Nephron (organoid): Measurements from ENCODE around the gene XPO6.

Source experiments
- H3K27ac Mint-ChIP-seq, 3 experiments: 2 replicates each; pipeline ENCODE4 v1.8.0; 2020; ENCODE audit warnings: mixed read lengths in 3 of 3, mild to moderate bottlenecking in 2 of 3, moderate library complexity in 1 of 3
- H3K27me3 Mint-ChIP-seq: 2 replicates; pipeline ENCODE4 v1.8.0; 2021; ENCODE audit warnings: low read depth, mild to moderate bottlenecking, moderate library complexity, mixed read lengths
- H3K36me3 Mint-ChIP-seq: 2 replicates; pipeline ENCODE4 v1.8.0; 2020; ENCODE audit warnings: low read depth, mixed read lengths
- H3K4me1 Mint-ChIP-seq: 2 replicates; pipeline ENCODE4 v1.8.0; 2020; ENCODE audit warnings: mixed read lengths
- H3K4me3 Mint-ChIP-seq, 3 experiments: 2 replicates each; pipeline ENCODE4 v1.8.0; 2020; ENCODE audit warnings: mild to moderate bottlenecking in 3 of 3, mixed read lengths in 3 of 3, moderate library complexity in 2 of 3
- H3K9me3 Mint-ChIP-seq: 2 replicates; pipeline ENCODE4 v1.8.0; 2020; ENCODE audit warnings: mixed read lengths
- TF ChIP-seq, protein P1 (sequence below), 3 experiments: fragments of 200-600 bp; sonication (generic); IDR thresholded peaks; one replicate each; pipeline ENCODE4 v1.5.0; 2021; ENCODE audit warnings: antibody characterized with exemption in 3 of 3; ENCODE audit not compliant: unreplicated experiment in 3 of 3

Gene XPO6

DNA sequence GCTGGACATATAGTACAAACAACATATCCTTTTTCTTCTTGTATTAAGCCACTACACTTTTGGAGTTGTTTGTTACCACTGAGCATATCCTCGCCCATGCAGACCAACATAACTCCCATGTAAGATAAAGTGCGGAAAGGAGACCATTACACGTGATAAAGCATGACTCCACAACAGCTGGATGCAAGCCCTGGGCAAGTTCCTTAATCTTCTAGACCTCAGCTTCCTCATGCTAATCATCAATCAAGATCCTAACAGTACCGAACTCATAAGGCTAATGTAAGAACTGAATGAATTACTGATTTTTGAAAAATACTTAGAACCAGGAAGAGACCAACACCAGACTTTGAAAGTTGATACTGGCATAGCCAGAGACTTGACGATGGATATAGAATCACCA is 101.3 kb downstream of the XPO6 start:
- no peak overlapping the region for H3K27ac Mint-ChIP-seq
- no peaks in the 10 kb centered on the region for H3K27me3 Mint-ChIP-seq
- H3K4me3 Mint-ChIP-seq: no peak overlapping the region
- TF ChIP-seq, protein P1, sequence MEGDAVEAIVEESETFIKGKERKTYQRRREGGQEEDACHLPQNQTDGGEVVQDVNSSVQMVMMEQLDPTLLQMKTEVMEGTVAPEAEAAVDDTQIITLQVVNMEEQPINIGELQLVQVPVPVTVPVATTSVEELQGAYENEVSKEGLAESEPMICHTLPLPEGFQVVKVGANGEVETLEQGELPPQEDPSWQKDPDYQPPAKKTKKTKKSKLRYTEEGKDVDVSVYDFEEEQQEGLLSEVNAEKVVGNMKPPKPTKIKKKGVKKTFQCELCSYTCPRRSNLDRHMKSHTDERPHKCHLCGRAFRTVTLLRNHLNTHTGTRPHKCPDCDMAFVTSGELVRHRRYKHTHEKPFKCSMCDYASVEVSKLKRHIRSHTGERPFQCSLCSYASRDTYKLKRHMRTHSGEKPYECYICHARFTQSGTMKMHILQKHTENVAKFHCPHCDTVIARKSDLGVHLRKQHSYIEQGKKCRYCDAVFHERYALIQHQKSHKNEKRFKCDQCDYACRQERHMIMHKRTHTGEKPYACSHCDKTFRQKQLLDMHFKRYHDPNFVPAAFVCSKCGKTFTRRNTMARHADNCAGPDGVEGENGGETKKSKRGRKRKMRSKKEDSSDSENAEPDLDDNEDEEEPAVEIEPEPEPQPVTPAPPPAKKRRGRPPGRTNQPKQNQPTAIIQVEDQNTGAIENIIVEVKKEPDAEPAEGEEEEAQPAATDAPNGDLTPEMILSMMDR (IDR thresholded peaks at IDR 0.05; ENCODE audit: unreplicated experiment in 3 of 3): no peak
- H3K36me3 Mint-ChIP-seq: peaks cover 52% of the 10 kb centered on the region
- no peaks in the 10 kb centered on the region for H3K4me1 Mint-ChIP-seq
- no peaks in the 10 kb centered on the region for H3K9me3 Mint-ChIP-seq

DNA sequence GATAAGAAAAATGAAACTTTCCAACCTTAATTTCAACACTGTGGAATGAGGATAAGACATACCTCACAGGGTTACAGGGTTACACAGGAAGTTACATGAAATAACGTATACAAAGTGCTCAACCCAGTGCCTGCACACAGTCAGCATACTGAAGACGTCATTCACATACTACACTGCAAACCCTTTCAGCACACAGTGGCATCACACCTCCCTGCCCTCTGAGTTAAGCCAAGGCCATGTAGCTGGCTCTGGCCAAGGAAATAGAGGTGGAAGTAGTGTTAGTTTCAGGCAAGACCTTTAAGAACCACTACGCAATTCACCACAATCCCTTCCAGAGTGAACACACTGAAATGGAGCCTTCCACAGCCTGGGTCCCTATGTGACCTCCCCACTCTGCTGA is 101.7 kb downstream of the XPO6 start:
- H3K9me3 Mint-ChIP-seq: no peaks in the 10 kb centered on the region
- H3K27ac Mint-ChIP-seq: no peak overlapping the region
- H3K36me3 Mint-ChIP-seq: peaks cover 55% of the 10 kb centered on the region
- no peaks in the 10 kb centered on the region for H3K27me3 Mint-ChIP-seq
- no peaks in the 10 kb centered on the region for H3K4me1 Mint-ChIP-seq
- TF ChIP-seq, protein P1 (IDR thresholded peaks at IDR 0.05; ENCODE audit: unreplicated experiment in 3 of 3): no peak
- H3K4me3 Mint-ChIP-seq: no peak overlapping the region

DNA sequence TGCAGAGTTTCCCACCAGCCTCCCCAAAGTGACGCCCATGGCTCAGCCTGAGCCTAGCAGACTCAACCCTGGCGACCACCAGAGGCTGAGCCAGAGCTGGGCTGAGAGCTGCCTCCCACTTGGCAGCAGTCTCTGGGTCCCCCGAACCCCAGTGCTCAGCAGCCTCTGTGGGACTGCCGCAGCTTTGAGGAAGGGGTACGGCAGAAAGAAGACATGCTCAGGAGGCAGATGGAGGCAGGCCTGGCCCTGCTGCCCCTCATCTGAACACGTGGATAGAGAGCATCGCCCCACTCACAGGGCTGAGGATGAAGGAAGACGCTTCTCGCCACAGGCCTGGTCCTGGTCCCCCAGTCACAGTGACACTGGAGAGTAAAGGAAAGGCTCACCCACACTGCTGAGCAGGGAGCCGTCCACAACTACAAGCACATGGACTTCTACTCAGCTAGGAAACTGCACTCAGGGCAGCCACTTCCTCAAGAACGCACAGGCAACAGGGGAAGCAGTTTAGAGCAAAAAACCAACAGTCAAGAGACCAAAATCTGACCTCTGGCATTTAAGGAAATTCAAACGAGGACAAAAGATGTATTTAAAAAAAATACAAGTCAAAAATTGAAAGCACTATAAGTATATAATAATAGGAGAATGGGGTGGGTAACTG is 103.0 kb downstream of the XPO6 start:
- Mint-ChIP-seq H3K4me3 (no peak overlapping the region), H3K9me3 (no peaks in the 10 kb centered on the region), H3K27me3 (no peaks in the 10 kb centered on the region), H3K4me1 (no peaks in the 10 kb centered on the region), H3K36me3 (peaks cover 60% of the 10 kb centered on the region), H3K27ac (no peak overlapping the region)
- TF ChIP-seq, protein P1 (IDR thresholded peaks at IDR 0.05; ENCODE audit: unreplicated experiment in 3 of 3): no peak

DNA sequence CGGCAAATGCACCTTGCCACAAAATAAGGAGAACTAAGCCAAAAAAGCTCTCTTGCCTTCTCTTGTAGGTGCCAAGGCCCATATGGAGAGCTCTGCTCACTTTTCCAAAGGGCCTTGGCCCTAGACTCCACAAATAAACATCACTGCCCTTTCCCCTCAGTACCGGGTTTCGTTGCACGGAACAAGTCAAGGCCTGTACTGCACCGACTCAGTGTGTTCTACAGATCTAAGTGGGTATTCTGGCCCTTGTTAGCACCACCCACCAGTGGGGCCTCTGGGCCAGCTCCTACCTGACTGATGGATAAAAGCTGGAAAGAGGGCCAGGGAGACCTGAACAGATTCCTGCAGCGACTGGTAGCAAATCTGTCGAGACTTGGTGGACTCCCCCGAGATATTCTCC is 104.5 kb downstream of the XPO6 start:
- H3K27me3 Mint-ChIP-seq: no peaks in the 10 kb centered on the region
- TF ChIP-seq, protein P1 (IDR thresholded peaks at IDR 0.05; ENCODE audit: unreplicated experiment in 3 of 3): no peak
- peaks cover 65% of the 10 kb centered on the region for H3K36me3 Mint-ChIP-seq
- no peaks in the 10 kb centered on the region for H3K9me3 Mint-ChIP-seq
- H3K27ac Mint-ChIP-seq: no peak overlapping the region
- H3K4me1 Mint-ChIP-seq: no peaks in the 10 kb centered on the region
- no peak overlapping the region for H3K4me3 Mint-ChIP-seq

DNA sequence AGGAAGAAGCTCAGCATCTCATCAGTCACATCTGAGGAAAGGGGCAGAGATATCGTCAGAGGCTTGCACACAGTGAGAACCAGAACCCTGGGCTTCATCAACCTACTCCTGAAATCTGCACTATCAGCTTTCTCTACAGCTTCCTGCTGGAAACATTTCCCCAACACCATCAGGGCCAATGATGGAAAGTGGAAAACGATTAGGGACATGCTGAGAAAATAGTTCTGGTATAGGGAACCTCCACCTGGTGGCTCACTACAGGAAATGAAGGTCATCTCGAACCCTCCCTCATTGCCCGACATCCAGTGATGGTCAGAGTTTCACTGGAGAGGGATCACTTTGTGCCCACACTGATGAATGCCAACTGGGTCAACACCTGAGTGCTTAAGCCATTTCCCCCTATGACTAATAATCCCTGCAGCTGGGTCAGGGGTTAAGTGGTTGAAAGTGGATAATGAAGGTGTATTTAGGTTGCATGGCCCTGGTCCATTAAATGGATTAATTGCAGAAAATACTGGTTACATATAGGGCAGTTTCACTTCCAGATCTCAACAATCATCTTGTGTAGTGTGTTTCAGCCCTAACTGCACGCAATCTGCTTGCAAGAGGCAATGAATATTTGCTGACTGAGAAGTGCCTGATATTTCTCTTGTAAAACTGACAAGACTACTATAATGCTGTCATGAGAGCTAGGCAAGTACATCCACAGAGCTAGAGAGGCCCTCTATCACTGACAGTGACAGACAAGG is 105.1 kb downstream of the XPO6 start:
- no peak overlapping the region for H3K27ac Mint-ChIP-seq
- no peaks in the 10 kb centered on the region for H3K27me3 Mint-ChIP-seq
- TF ChIP-seq, protein P1 (IDR thresholded peaks at IDR 0.05; ENCODE audit: unreplicated experiment in 3 of 3): no peak
- no peak overlapping the region for H3K4me3 Mint-ChIP-seq
- H3K4me1 Mint-ChIP-seq: no peaks in the 10 kb centered on the region
- no peaks in the 10 kb centered on the region for H3K9me3 Mint-ChIP-seq
- H3K36me3 Mint-ChIP-seq: peaks cover 70% of the 10 kb centered on the region

DNA sequence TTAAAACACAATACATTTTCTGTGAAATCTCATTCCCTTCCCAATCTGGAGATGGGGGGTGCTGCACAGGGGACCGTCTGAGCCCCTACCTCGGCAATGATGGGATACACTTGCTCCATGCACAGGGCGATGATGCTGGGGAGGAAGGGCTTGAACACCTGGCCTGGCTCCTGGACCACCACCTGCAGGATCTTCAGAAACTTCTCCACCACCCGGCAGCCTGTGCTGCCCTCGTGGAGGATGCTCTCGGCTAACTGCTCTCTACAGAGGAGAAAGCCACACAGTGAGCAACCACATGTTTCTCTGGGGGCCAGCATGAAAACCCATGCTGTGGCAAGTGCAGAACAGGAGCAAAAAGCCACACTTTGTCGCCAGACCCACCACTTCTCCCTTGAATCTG is 105.8 kb downstream of the XPO6 start:
- Mint-ChIP-seq H3K27ac (no peak overlapping the region), H3K4me1 (no peaks in the 10 kb centered on the region), H3K9me3 (no peaks in the 10 kb centered on the region), H3K4me3 (no peak overlapping the region), H3K27me3 (no peaks in the 10 kb centered on the region), H3K36me3 (peaks cover 64% of the 10 kb centered on the region)
- TF ChIP-seq, protein P1 (IDR thresholded peaks at IDR 0.05; ENCODE audit: unreplicated experiment in 3 of 3): no peak
